A673 (cell line): ENCODE measurements around the gene CORO7. TPM values are rescaled to one million over a fixed set of nuclear protein-coding genes. Genes with fewer than 3 reads are reported as not detected.

Experiments
- BruUV-seq: library from RNA; stranded (reverse); fragments of 400-500 nt; replicated peaks from 2 replicates; lab custom pipeline; 2021; lab: Mats Ljungman, UMichigan
- CTCF ChIA-PET: fragments of 300-600 bp; sonication (Branson Sonifier 250); formaldehyde crosslinking; loops from one replicate; lab custom pipeline; 2022; ENCODE audit warnings: antibody characterized with exemption; lab: Charles Lee
- POLR2A ChIA-PET: fragments of 300-600 bp; sonication (Branson Sonifier 250); formaldehyde crosslinking; loops from one replicate; lab custom pipeline; 2022; ENCODE audit warnings: antibody characterized with exemption; ENCODE audit not compliant: low non-redundant PET; lab: Charles Lee
- DNase-seq: peaks from one replicate; pipeline ENCODE4 v3.0.0-alpha.2; 2015; ENCODE audit warnings: low spot score
- H3K27ac ChIP-seq: fragments of 200-600 bp; sonication (generic); 2 replicates; pipeline ENCODE4 v1.5.1; 2016; ENCODE audit warnings: mixed run types, low read depth, mild to moderate bottlenecking, mixed read lengths, antibody characterized with exemption, low read length; ENCODE audit not compliant: poor library complexity, severe bottlenecking
- H3K27me3 ChIP-seq: fragments of 200-600 bp; sonication (generic); replicated peaks from 2 replicates; pipeline ENCODE4 v1.6.1; 2017; ENCODE audit warnings: mixed run types, low read depth, mild to moderate bottlenecking, mixed read lengths, antibody characterized with exemption, low read length; ENCODE audit not compliant: insufficient read depth, poor library complexity
- H3K36me3 ChIP-seq: fragments of 200-600 bp; sonication (generic); 2 replicates; pipeline ENCODE4 v1.6.1; 2016; ENCODE audit warnings: mixed run types, mild to moderate bottlenecking, mixed read lengths, antibody characterized with exemption, low read length; ENCODE audit not compliant: insufficient read depth, poor library complexity, severe bottlenecking
- H3K4me1 ChIP-seq: fragments of 200-600 bp; sonication (generic); 2 replicates; pipeline ENCODE4 v1.6.1; 2017; ENCODE audit warnings: mixed run types, mild to moderate bottlenecking, mixed read lengths, antibody characterized with exemption, low read length; ENCODE audit not compliant: insufficient read depth, poor library complexity, severe bottlenecking
- H3K4me3 ChIP-seq: fragments of 200-600 bp; sonication (generic); 2 replicates; pipeline ENCODE4 v1.5.1; 2016; ENCODE audit warnings: low read depth, mixed run types, mild to moderate bottlenecking, mixed read lengths, low read length; ENCODE audit not compliant: poor library complexity, severe bottlenecking
- H3K9me3 ChIP-seq: fragments of 200-600 bp; sonication (generic); 2 replicates; pipeline ENCODE4 v1.6.1; 2016; ENCODE audit warnings: mixed run types, low read depth, mild to moderate bottlenecking, mixed read lengths, antibody characterized with exemption, low read length; ENCODE audit not compliant: poor library complexity, severe bottlenecking
- CTCF ChIP-seq: fragments of 300-800, 200-600 bp; sonication (generic); conservative IDR thresholded peaks from 2 replicates; pipeline ENCODE4 v1.5.1; 2017; ENCODE audit warnings: low read depth, mild to moderate bottlenecking, antibody characterized with exemption, low read length, moderate library complexity, mixed read lengths
- EZH2 ChIP-seq: fragments of 200-600 bp; sonication (generic); IDR thresholded peaks from 2 replicates; pipeline ENCODE4 v1.6.1; 2017; ENCODE audit warnings: borderline replicate concordance, low read depth, mild to moderate bottlenecking, mixed read lengths, antibody characterized with exemption, low read length; ENCODE audit not compliant: poor library complexity, severe bottlenecking
- intact Hi-C: fragments of 100-400 bp; cut with micrococcal nuclease; formaldehyde crosslinking; loops from one replicate; pipeline ENCODE4 v1.10.0; 2022; ENCODE audit not compliant: unreplicated experiment
- total RNA-seq: library from RNA; stranded (reverse); gene quantifications from 2 replicates; pipeline ENCODE4 v1.2.3, GENCODE V29; 2021

The CORO7 gene
- total RNA-seq, 1 experiment from 2014 or later = 24.4 TPM

DNA sequence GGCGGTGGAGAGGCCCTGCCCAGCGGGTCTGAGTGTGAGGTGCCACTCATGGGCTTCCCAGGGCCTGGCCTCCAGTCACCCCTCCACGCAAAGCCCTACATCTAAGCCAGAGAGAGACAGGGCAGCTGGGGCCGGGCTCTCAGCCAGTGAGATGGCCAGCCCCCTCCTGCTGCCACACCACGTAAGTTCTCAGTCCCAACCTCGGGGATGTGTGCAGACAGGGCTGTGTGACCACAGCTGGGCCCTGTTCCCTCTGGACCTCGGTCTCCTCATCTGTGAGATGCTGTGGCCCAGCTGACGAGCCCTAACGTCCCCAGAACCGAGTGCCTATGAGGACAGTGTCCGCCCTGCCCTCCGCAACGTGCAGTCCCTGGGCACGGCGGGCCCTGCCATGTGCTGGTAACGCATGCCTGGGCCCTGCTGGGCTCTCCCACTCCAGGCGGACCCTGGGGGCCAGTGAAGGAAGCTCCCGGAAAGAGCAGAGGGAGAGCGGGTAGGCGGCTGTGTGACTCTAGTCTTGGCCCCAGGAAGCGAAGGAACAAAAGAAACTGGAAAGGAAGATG lies 33.5 kb downstream of the CORO7 start:
- Histone ChIP-seq H3K4me3 (no peak overlapping the region), H3K9me3 (no peaks in the 10 kb centered on the region), H3K4me1 (peaks cover 15% of the 10 kb centered on the region), H3K27me3 (no peaks in the 10 kb centered on the region), H3K27ac (peak overlapping the region; percentile 16), H3K36me3 (no peaks in the 10 kb centered on the region)
- BruUV-seq = no TSS peak
- POLR2A ChIA-PET = no interaction called here
- intact Hi-C loops = no loop called here
- CTCF ChIA-PET = no interaction called here
- TF ChIP-seq EZH2 = no peak
- TF ChIP-seq CTCF = no peak
- DNase-seq = no peak

DNA sequence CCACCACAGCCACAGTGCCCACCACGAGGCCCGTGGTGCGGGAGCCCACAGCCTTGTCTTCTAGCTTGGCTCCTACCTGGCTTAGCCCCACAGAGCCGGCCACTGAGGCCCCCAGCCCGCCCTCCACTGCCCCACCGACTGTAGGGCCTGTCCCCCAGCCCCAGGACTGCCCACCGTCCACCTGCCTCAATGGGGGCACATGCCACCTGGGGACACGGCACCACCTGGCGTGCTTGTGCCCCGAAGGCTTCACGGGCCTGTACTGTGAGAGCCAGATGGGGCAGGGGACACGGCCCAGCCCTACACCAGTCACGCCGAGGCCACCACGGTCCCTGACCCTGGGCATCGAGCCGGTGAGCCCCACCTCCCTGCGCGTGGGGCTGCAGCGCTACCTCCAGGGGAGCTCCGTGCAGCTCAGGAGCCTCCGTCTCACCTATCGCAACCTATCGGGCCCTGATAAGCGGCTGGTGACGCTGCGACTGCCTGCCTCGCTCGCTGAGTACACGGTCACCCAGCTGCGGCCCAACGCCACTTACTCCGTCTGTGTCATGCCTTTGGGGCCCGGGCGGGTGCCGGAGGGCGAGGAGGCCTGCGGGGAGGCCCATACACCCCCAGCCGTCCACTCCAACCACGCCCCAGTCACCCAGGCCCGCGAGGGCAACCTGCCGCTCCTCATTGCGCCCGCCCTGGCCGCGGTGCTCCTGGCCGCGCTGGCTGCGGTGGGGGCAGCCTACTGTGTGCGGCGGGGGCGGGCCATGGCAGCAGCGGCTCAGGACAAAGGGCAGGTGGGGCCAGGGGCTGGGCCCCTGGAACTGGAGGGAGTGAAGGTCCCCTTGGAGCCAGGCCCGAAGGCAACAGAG lies 34.2 kb downstream of the CORO7 start:
- Histone ChIP-seq H3K4me1 (peaks cover 14% of the 10 kb centered on the region), H3K9me3 (no peaks in the 10 kb centered on the region), H3K36me3 (no peaks in the 10 kb centered on the region), H3K27ac (no peak overlapping the region), H3K27me3 (no peaks in the 10 kb centered on the region), H3K4me3 (no peak overlapping the region)
- TF ChIP-seq CTCF (no peak), EZH2 (no peak)
- no peak for DNase-seq
- POLR2A ChIA-PET = no interaction called here
- CTCF ChIA-PET = no interaction called here
- intact Hi-C loops = no loop called here
- BruUV-seq = no TSS peak

DNA sequence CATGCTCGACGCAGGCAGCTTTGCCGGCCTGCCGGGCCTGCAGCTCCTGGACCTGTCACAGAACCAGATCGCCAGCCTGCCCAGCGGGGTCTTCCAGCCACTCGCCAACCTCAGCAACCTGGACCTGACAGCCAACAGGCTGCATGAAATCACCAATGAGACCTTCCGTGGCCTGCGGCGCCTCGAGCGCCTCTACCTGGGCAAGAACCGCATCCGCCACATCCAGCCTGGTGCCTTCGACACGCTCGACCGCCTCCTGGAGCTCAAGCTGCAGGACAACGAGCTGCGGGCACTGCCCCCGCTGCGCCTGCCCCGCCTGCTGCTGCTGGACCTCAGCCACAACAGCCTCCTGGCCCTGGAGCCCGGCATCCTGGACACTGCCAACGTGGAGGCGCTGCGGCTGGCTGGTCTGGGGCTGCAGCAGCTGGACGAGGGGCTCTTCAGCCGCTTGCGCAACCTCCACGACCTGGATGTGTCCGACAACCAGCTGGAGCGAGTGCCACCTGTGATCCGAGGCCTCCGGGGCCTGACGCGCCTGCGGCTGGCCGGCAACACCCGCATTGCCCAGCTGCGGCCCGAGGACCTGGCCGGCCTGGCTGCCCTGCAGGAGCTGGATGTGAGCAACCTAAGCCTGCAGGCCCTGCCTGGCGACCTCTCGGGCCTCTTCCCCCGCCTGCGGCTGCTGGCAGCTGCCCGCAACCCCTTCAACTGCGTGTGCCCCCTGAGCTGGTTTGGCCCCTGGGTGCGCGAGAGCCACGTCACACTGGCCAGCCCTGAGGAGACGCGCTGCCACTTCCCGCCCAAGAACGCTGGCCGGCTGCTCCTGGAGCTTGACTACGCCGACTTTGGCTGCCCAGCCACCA lies 35.1 kb downstream of the CORO7 start:
- H3K27me3 ChIP-seq = no peaks in the 10 kb centered on the region
- TF ChIP-seq CTCF = no peak
- TF ChIP-seq EZH2 = no peak
- intact Hi-C loops = no loop called here
- peaks cover 5% of the 10 kb centered on the region for H3K4me1 ChIP-seq
- ChIA-PET POLR2A (no interaction called here), CTCF (no interaction called here)
- H3K36me3 ChIP-seq = no peaks in the 10 kb centered on the region
- no peak for DNase-seq
- H3K9me3 ChIP-seq = no peaks in the 10 kb centered on the region
- H3K27ac ChIP-seq = no peak overlapping the region
- no TSS peak for BruUV-seq
- H3K4me3 ChIP-seq = no peak overlapping the region
